Endothelial cell of umbilical vein (primary cell): ENCODE measurements around the gene NFILZ.

ENCODE experiments used
- EZH2 ChIP-seq: IDR thresholded peaks from 2 replicates; pipeline ENCODE4 v1.6.1; 2012; ENCODE audit warnings: borderline replicate concordance, low read depth, mild to moderate bottlenecking, moderate library complexity, low read length, inconsistent platforms; ENCODE audit not compliant: severe bottlenecking
- FOS ChIP-seq: IDR thresholded peaks from 2 replicates; pipeline ENCODE4 v1.6.1; 2011; ENCODE audit warnings: mild to moderate bottlenecking, low read length, moderate library complexity, borderline replicate concordance; ENCODE audit not compliant: insufficient read depth
- GATA2 ChIP-seq: IDR thresholded peaks from 2 replicates; pipeline ENCODE4 v1.7.0; 2011; ENCODE audit warnings: low read depth, mild to moderate bottlenecking, moderate library complexity, mixed read lengths, low read length; ENCODE audit not compliant: insufficient read length, insufficient read depth
- JUN ChIP-seq: IDR thresholded peaks from 2 replicates; pipeline ENCODE4 v1.6.1; 2011; ENCODE audit warnings: borderline replicate concordance, low read depth; ENCODE audit not compliant: insufficient read length, insufficient read depth
- MYC ChIP-seq: IDR thresholded peaks from one replicate; pipeline ENCODE4 v1.6.1; 2011; ENCODE audit warnings: mild to moderate bottlenecking, low read depth, low read length
- POLR2A ChIP-seq: IDR thresholded peaks from 2 replicates; pipeline ENCODE4 v1.6.1; 2012; ENCODE audit warnings: low read depth, mild to moderate bottlenecking, control low read depth, low read length
- POLR2AphosphoS5 ChIP-seq: IDR thresholded peaks from 2 replicates; pipeline ENCODE4 v1.6.1; 2012; ENCODE audit warnings: low read depth, mild to moderate bottlenecking, control low read depth, low read length, moderate library complexity; ENCODE audit not compliant: insufficient read depth
- TF ChIP-seq, protein P1 (sequence below), 2 donors: IDR thresholded peaks; 1 replicate in 1 of 2; 2 replicates in 1 of 2; pipeline ENCODE4 v1.5.1; 2011; ENCODE audit warnings: low read length in 2 of 2, mild to moderate bottlenecking in 2 of 2, moderate library complexity in 2 of 2, control low read depth in 1 of 2, inconsistent platforms in 1 of 2, low read depth in 1 of 2; ENCODE audit not compliant: insufficient read depth in 1 of 2; ENCODE audit errors: extremely low read depth in 1 of 2
- TF ChIP-seq, protein P2 (sequence below): IDR thresholded peaks from 2 replicates; pipeline ENCODE4 v1.6.1; 2011; ENCODE audit not compliant: insufficient read depth, insufficient read length

DNA sequence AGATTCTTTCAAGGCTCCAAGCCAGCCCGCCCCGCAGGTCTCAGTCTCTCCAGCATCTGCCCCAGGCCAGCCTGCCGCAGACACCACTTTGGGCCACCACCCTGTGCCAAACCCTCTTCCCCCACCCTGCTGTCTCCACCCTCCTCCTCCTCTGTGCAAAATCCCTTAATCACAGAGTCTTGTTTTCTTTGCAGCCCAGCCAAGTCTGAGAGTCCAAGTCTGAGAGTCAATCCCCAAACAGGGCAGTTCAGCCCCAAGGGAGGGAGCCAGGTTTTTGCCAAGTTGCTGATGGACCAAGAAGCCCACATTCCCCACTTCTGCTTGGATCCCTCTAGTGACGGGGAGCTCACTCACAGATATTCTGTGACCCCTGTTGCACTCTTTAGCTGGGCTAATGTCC lies 23.0 kb upstream of the NFILZ start:
- no peak for TF ChIP-seq MYC
- TF ChIP-seq POLR2A: no peak
- TF ChIP-seq, protein P1, sequence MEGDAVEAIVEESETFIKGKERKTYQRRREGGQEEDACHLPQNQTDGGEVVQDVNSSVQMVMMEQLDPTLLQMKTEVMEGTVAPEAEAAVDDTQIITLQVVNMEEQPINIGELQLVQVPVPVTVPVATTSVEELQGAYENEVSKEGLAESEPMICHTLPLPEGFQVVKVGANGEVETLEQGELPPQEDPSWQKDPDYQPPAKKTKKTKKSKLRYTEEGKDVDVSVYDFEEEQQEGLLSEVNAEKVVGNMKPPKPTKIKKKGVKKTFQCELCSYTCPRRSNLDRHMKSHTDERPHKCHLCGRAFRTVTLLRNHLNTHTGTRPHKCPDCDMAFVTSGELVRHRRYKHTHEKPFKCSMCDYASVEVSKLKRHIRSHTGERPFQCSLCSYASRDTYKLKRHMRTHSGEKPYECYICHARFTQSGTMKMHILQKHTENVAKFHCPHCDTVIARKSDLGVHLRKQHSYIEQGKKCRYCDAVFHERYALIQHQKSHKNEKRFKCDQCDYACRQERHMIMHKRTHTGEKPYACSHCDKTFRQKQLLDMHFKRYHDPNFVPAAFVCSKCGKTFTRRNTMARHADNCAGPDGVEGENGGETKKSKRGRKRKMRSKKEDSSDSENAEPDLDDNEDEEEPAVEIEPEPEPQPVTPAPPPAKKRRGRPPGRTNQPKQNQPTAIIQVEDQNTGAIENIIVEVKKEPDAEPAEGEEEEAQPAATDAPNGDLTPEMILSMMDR (IDR thresholded peaks at IDR 0.05; ENCODE audit: extremely low read depth in 1 of 2, insufficient read depth in 1 of 2, low read depth in 1 of 2, low read length in 2 of 2): no peak
- no peak for TF ChIP-seq POLR2AphosphoS5
- no peak for TF ChIP-seq EZH2
- TF ChIP-seq, protein P2, sequence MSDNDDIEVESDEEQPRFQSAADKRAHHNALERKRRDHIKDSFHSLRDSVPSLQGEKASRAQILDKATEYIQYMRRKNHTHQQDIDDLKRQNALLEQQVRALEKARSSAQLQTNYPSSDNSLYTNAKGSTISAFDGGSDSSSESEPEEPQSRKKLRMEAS: no peak
- no peak for TF ChIP-seq GATA2
- TF ChIP-seq JUN: no peak
- no peak for TF ChIP-seq FOS
